ENCODE results near the gene FBXL7.

DNA sequence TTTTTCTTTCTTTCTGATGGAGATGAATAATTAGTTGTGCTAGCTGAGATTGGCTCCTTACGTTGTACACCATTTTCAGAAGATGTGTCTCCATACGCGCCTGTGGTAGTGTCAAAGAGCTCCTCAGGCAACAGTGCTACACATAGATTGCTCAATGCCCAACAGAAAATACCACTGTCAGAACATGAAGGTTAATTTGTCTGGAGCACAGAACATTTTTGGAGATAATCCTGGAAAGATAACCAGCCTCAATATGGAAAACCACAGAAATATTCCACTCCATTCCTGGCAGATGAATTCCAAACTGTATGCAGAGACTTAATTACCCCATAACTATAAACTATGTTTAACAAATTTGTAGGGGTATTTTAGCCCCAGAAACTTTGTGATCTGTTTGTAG, 446.0 kb downstream of the FBXL7 start:
- TF ChIP-seq, protein P1, sequence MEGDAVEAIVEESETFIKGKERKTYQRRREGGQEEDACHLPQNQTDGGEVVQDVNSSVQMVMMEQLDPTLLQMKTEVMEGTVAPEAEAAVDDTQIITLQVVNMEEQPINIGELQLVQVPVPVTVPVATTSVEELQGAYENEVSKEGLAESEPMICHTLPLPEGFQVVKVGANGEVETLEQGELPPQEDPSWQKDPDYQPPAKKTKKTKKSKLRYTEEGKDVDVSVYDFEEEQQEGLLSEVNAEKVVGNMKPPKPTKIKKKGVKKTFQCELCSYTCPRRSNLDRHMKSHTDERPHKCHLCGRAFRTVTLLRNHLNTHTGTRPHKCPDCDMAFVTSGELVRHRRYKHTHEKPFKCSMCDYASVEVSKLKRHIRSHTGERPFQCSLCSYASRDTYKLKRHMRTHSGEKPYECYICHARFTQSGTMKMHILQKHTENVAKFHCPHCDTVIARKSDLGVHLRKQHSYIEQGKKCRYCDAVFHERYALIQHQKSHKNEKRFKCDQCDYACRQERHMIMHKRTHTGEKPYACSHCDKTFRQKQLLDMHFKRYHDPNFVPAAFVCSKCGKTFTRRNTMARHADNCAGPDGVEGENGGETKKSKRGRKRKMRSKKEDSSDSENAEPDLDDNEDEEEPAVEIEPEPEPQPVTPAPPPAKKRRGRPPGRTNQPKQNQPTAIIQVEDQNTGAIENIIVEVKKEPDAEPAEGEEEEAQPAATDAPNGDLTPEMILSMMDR (IDR thresholded peaks at IDR 0.05; ENCODE audit: poor library complexity, severe bottlenecking), result no peak
- TF ChIP-seq POLR2AphosphoS5 (IDR thresholded peaks at IDR 0.05) (no peak), RAD21 (conservative IDR thresholded peaks at IDR 0.05) (no peak), TAF1 (IDR thresholded peaks at IDR 0.05; ENCODE audit: low read depth) (no peak), EP300 (conservative IDR thresholded peaks at IDR 0.05; ENCODE audit: poor library complexity, severe bottlenecking) (no peak), EZH2 (IDR thresholded peaks at IDR 0.05; ENCODE audit: borderline replicate concordance, insufficient read depth, low read length, poor library complexity, severe bottlenecking) (no peak), MXI1 (conservative IDR thresholded peaks at IDR 0.05; ENCODE audit: poor library complexity, severe bottlenecking) (no peak), SMC3 (conservative IDR thresholded peaks at IDR 0.05; ENCODE audit: poor library complexity) (no peak)
- TF ChIP-seq, protein P2, sequence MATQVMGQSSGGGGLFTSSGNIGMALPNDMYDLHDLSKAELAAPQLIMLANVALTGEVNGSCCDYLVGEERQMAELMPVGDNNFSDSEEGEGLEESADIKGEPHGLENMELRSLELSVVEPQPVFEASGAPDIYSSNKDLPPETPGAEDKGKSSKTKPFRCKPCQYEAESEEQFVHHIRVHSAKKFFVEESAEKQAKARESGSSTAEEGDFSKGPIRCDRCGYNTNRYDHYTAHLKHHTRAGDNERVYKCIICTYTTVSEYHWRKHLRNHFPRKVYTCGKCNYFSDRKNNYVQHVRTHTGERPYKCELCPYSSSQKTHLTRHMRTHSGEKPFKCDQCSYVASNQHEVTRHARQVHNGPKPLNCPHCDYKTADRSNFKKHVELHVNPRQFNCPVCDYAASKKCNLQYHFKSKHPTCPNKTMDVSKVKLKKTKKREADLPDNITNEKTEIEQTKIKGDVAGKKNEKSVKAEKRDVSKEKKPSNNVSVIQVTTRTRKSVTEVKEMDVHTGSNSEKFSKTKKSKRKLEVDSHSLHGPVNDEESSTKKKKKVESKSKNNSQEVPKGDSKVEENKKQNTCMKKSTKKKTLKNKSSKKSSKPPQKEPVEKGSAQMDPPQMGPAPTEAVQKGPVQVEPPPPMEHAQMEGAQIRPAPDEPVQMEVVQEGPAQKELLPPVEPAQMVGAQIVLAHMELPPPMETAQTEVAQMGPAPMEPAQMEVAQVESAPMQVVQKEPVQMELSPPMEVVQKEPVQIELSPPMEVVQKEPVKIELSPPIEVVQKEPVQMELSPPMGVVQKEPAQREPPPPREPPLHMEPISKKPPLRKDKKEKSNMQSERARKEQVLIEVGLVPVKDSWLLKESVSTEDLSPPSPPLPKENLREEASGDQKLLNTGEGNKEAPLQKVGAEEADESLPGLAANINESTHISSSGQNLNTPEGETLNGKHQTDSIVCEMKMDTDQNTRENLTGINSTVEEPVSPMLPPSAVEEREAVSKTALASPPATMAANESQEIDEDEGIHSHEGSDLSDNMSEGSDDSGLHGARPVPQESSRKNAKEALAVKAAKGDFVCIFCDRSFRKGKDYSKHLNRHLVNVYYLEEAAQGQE (IDR thresholded peaks at IDR 0.05; ENCODE audit: borderline replicate concordance), result no peak
